ENCODE measurements around the gene OR5J2.
"Not testable (repeated sequence)": the region's sequence is repeated elsewhere in the genome, so short reads cannot be mapped to it uniquely, and the experiment has no call there.

OR5J2 gene

GRCh38 chr11:56176318-56176717 is at the start of gene OR5J2:
TSS of gene OR5J2 (plus strand) at chr11:56176618. CDS start at chr11:56176618, 0 bp downstream.
- no peak for DNase-seq (ENCODE audit: low read depth in 2 of 2)

DNA sequence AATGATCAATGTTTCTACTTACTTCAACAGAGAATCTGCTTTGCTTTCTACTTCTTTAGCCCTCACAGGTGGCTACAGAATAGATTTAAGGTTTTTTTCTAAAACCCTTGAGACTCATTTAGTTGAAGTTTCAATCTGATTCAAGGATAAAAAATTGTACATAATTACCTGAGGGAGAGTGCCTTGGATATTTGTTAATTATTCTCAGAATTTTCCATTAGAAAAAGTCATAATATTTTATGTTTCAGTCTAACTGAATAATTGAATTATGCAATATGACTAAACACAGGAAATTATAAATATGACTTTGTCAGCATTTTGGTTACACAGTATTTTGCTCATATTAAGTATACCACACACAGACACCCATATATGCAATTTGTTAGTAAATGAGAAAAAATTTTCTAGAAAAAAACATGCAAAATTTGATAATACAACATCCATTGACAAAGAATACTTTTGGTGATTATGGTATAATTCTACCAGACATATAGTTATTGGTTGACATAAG is 36.2 kb upstream of the OR5J2 start, which contains the start of gene OR8J3:
Gene OR8J3 (minus strand): TSS at position 51 of the 511 bp plus-strand sequence. CDS start 2,483 bp downstream, outside the sequence.
- DNase-seq (ENCODE audit: low read depth in 2 of 2): no peak

GRCh38 chr11:56143681-56144080 is 32.7 kb upstream of the OR5J2 start:
- DNase-seq (ENCODE audit: low read depth in 2 of 2): not testable (repeated sequence)

DNA sequence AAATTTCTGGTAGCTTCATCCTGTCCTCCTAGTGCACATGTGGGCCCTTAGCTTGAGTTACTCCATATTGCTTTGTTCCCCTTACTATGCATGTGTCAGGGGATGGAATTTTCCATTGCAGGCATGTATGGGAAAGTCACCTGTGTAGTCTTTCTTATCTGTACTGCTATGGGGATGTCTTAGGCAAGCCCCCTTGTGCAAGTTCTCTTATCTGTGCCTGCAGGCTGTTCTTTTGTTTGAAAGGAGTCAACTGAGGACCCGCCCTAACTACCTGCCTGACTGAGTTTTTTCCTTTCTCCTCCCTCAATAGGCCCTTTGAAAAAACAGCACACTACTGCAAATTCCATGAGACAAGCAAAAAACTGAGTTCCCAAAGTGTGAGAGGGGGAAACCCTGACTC is 25.0 kb upstream of the OR5J2 start:
- no peak for DNase-seq (ENCODE audit: low read depth in 2 of 2)

DNA sequence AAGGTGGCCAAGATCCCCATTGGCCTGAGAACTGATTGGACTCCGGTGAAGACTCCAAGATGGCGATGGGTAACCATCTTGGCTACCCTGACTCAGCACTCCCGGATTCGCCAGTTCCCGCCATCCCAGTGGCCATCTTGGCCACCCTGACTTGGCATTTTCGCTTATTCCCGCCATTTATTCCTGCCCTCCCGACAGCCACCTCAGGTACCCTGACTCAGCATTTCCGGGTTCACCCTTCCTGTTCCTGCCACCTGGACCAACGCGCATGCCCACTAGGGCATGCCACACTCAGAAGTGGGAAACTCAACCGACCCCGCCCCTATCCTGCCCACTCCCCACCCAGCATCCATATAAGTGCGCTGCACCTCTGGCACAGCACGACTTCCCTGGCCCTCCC is 24.1 kb upstream of the OR5J2 start:
- DNase-seq (ENCODE audit: low read depth in 2 of 2): no peak

- no peak for DNase-seq (ENCODE audit: low read depth in 2 of 2)
Measured at GRCh38 chr11:56160217-56160616, 16.2 kb upstream of the OR5J2 start, which contains the start of gene OR8K5. TSS of gene OR8K5 (minus strand) at chr11:56160317. CDS start at chr11:56160317, 0 bp downstream.

DNA sequence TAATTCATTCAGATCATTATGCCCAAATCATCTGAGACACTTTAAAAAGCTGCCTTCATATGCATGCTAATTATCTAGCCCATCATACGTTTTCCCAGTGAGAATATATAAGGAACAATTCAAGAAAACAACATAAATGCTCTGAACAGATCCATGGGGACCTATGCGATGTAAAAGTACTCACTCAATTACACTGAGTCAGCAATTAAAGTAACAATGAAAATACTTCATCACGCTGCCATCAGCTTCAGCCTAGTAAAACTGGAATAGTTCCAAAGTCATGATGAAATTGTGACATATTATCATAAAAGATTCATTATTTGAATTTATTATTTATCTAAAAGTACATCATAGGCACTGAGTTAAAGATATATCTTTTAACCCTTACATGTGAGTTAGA is 12.6 kb upstream of the OR5J2 start:
- DNase-seq (ENCODE audit: low read depth in 2 of 2): no peak

- no peak for DNase-seq (ENCODE audit: low read depth in 2 of 2)
Measured at GRCh38 chr11:56172256-56172830, 4.1 kb upstream of the OR5J2 start.

GRCh38 chr11:56183459-56183858 is 7.0 kb downstream of the OR5J2 start:
- DNase-seq (ENCODE audit: low read depth in 2 of 2): no peak

GRCh38 chr11:56188602-56189001 is 12.2 kb downstream of the OR5J2 start:
- DNase-seq (ENCODE audit: low read depth in 2 of 2): no peak

DNA sequence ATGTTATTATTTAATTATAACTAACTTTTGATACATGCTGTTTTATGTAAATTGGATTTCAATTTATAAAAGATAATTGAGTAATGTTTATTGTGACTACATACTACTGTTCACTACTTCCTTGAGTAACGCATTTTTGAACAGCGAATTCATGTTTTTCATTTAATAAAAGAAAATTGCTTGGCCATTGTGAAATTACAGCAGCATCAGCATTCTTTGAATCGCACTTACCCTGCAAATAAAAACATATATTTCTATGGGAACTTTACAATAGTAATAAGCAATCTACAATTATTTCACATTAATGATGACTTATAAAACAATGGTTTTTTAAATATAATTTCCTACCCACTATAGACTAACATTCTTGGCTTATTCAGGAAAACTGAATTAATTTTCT is 20.3 kb downstream of the OR5J2 start:
- no peak for DNase-seq (ENCODE audit: low read depth in 2 of 2)

GRCh38 chr11:56197367-56197766 is 20.9 kb downstream of the OR5J2 start:
- DNase-seq (ENCODE audit: low read depth in 2 of 2): no peak

- DNase-seq (ENCODE audit: low read depth in 2 of 2): no peak
Measured at GRCh38 chr11:56207790-56208189, 31.4 kb downstream of the OR5J2 start.

DNA sequence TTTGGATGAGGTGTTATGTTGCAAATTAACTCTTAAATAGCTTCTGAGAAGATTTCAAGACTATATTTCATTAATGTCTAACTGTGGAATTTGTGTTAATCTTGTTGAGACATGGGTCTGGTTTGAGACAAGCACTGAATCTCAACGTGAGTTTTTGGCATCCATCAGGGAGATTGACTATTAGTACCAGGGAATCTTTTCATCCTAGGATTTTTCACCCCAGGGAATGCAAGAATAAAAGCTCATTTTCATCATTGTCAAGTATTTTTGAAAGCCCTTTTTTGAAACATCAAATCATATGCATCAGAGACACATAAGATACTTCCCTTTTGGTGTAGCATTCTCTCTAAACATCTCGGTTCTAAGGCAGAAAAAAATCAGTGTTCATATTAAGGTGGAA is 38.1 kb downstream of the OR5J2 start:
- DNase-seq (ENCODE audit: low read depth in 2 of 2): no peak

- DNase-seq (ENCODE audit: low read depth in 2 of 2): not testable (repeated sequence)
Measured at GRCh38 chr11:56219735-56220134, 43.3 kb downstream of the OR5J2 start.

Measured in stimulated activated CD8-positive, alpha-beta memory T cell treated with anti-CD3 and anti-CD28 coated beads, Interleukin-15, amount 100 ng/mL, for 48 hours (primary cell).